NT2/D1 (cell line): ENCODE measurements around the gene CABLES1.

Source experiments
- SUZ12 ChIP-seq: IDR thresholded peaks from 2 replicates; pipeline ENCODE4 v1.6.1; 2011; ENCODE audit not compliant: insufficient read length, insufficient read depth; ENCODE audit errors: extremely low read depth
- ZNF274 ChIP-seq: IDR thresholded peaks from 2 replicates; pipeline ENCODE4 v1.6.1; 2011; ENCODE audit warnings: mild to moderate bottlenecking, low read depth, low read length

DNA sequence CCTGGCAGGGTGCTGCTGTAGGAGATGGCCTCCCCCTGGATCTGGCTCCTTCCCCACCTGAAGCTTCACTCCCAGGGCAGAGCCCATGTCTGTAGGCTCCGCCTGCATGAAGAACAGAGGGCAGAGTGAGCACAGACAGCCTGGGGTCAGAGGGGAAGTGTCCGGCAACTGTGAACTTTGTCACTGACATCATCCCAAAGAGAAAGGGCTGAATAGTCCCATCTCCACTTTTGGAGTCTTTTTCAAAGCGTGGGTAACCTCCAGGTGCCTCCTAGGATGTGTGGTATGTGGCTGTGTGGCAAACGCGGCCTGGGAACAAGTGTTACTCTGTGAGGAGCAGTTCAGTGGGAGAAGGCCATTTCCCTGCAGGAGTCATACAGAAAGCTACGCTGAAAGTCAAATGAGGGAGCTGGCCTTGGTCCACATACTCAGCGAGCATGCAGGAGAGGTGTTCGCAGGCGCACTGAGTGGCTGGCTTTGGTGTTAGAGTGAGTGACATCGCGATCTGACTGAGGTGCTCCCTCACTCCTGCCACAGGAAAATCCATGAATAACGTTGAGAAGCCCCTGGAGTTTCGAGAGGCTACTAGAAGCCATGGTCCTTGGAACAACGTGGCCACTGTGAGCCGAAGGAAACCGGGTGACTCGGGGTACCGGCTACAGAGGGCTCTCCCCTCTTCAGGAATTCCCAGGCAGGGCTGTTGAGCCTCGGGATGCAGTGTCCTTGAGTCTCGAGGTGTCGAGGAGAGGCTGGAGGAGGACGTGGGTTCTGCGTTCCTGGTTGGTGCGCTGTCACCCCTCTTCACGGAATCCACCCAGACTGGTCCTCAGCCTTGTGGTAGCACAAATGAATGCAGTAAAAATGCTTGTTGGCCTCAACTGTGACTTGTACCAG, 54.7 kb downstream of the CABLES1 start:
- TF ChIP-seq ZNF274 (no peak), SUZ12 (no peak)
